Cerebellar nuclear complex (tissue), 1 donor: Measurements from ENCODE around the gene CH25H.

Source experiments
- DNase-seq, 2 experiments: peaks; one replicate each; lab custom pipeline; 2025; lab: John Stamatoyannopoulos, UW

Gene CH25H

DNA sequence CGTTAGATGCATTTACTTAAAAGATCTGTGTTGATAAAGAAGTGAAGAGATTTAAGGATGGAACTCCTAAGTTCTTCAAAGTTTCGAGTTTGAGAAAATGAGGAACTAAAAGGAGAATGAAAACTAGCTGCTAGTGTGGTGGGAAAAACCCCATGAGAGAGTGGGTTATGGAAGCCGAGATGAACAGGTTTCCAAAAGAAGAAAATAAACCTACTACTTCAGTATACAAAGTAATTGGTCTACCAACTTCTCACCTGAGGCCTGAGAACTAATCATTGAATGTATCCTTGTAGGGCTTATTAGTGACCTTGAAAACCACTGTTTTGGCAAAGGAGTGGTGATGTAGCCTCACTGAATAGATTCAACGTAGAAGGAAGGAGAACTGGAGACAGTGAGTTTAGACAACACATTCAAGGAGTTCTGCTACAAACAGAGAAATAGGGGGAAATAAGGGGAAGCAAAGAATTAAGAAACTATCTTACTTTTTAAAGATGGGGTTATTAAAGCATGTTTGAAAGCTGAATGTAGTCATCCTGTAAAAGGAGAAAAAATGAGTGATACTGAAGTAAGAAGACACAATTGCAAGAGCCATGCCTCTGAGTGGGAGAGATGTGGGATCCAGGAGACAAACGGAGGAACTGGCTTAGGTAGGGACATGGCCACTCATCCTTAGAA is 50.8 kb downstream of the CH25H start:
- DNase-seq: no peak
